ENCODE results near the gene ZNF165. TPM values are rescaled to one million over a fixed set of nuclear protein-coding genes. Genes with fewer than 3 reads are reported as not detected.

The ZNF165 gene
- total and polyA plus RNA-seq, 2 donors (not counting 3 experiments of a cell fraction or from before 2014, with no cell fraction given) = 0.03 to 0.27 TPM

DNA sequence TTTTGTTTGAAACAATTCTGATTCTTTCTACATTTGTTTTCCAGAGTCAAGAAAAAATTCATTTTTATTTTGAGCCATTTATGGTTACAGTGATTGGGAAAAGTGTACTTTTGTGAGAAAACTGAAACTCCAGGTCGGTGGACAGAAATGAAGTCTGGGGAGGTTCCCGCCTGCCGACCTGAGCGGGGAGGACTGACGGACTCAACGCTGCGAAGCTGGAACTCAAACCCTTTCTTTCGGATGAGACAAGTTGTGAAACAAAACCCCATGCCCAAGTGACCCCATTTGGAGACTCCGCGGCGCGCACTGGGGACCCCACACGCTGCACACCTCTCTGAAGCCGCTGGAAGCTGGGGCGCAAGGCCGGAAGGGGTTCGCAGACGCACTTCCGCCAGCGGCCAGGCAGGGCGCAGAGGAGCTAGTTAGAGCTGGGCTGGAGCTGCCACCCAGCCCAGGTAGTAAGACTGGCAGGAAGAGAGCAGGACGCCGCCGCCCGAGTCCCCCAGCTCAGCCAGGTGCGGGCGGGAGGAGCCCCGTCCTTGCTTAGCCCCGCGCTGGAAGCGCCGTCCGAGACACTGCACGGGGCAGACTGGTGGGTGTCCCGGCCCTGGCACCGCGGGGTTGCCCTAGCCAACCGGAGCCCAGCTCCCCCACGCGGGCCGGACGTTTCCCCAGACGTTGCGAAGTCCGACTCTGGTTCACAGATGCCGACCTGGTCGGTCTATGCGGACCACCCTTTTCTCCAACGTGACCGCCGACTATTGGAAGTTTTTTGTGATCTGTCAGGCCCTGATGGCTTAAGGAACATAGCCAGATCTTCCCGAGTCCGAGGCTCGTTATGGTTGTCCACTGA, 24.2 kb downstream of the ZNF165 start:
- no peaks in the 10 kb centered on the region for H3K36me3 ChIP-seq (ENCODE audit: control insufficient read depth in 2 of 2, extremely low read depth in 1 of 2, insufficient read depth in 2 of 2, low read length in 2 of 2)
- no peaks in the 10 kb centered on the region for H3K79me2 ChIP-seq (ENCODE audit: control insufficient read depth, insufficient read depth, low read length)
- DNase-seq (ENCODE audit: low read depth, low spot score) = peak; percentile 72
- ChIA-PET POLR2A (interaction anchor here (0.7 kb wide), 1 partner anchor 37 kb away, joined by 3 read pairs; the partner anchor contains the start of gene ZKSCAN8), CTCF (interaction anchor here (0.7 to 1.4 kb wide), 13 partner anchors 8 to 586 kb away, joined by 3 to 9 read pairs (median 5); partner anchors contain the start of genes ZKSCAN8, ZNF165 and ZSCAN16)
- no peaks in the 10 kb centered on the region for H4K20me1 ChIP-seq (replicated peaks; ENCODE audit: control insufficient read depth, extremely low read depth, insufficient read depth, low read length)
- peak overlapping the region; percentile 98 for H2AFZ ChIP-seq (ENCODE audit: low read depth, low read length)
- intact Hi-C loops (cut with micrococcal nuclease) = loop anchor here (1.0 kb wide), 2 partner anchors 24 to 32 kb away; partner anchors contain the start of gene ZNF165
- no peak overlapping the region for H3K27ac ChIP-seq (ENCODE audit: insufficient read depth, low read depth, low read length)
- no peaks in the 10 kb centered on the region for H3K9me3 ChIP-seq (replicated peaks; ENCODE audit: control insufficient read depth, insufficient read depth, low read length)
- peak overlapping the region; percentile 56 for H3K9ac ChIP-seq (replicated peaks; ENCODE audit: extremely low read depth, insufficient read depth, low read length)
- peaks cover 6% of the 10 kb centered on the region for H3K4me1 ChIP-seq (ENCODE audit: control insufficient read depth, extremely low read depth, insufficient read depth, low read length)
- BruUV-seq (replicated peaks) = TSS peak; percentile 42
- no peaks in the 10 kb centered on the region for H3K27me3 ChIP-seq (ENCODE audit: control insufficient read depth in 2 of 2, insufficient read depth in 2 of 2, low read length in 2 of 2)
- peak; percentile 79 for FAIRE-seq
- peak overlapping the region; percentile 47 to 72 (median 70) for H3K4me3 ChIP-seq (replicated peaks in 1 of 3; ENCODE audit: insufficient read depth in 1 of 3, low read depth in 1 of 3, low read length in 3 of 3)
- no peak for TF ChIP-seq FOS (IDR thresholded peaks at IDR 0.05; ENCODE audit: borderline replicate concordance, insufficient read depth, low read length)
- TF ChIP-seq EZH2 (IDR thresholded peaks at IDR 0.05; ENCODE audit: borderline replicate concordance, low read depth, low read length, severe bottlenecking) = no peak
- TF ChIP-seq POLR2A (IDR thresholded peaks at IDR 0.05; ENCODE audit: low read depth, low read length) = peak; percentile 75
- TF ChIP-seq, protein P1, sequence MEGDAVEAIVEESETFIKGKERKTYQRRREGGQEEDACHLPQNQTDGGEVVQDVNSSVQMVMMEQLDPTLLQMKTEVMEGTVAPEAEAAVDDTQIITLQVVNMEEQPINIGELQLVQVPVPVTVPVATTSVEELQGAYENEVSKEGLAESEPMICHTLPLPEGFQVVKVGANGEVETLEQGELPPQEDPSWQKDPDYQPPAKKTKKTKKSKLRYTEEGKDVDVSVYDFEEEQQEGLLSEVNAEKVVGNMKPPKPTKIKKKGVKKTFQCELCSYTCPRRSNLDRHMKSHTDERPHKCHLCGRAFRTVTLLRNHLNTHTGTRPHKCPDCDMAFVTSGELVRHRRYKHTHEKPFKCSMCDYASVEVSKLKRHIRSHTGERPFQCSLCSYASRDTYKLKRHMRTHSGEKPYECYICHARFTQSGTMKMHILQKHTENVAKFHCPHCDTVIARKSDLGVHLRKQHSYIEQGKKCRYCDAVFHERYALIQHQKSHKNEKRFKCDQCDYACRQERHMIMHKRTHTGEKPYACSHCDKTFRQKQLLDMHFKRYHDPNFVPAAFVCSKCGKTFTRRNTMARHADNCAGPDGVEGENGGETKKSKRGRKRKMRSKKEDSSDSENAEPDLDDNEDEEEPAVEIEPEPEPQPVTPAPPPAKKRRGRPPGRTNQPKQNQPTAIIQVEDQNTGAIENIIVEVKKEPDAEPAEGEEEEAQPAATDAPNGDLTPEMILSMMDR (IDR thresholded peaks at IDR 0.05; ENCODE audit: extremely low read depth in 1 of 2, insufficient read depth in 1 of 2, low read depth in 1 of 2, low read length in 2 of 2) = peak; percentile 29 to 55
- TF ChIP-seq GATA2 (IDR thresholded peaks at IDR 0.05; ENCODE audit: insufficient read depth, insufficient read length, low read depth, low read length) = no peak
- no peak for TF ChIP-seq MYC (IDR thresholded peaks at IDR 0.05; ENCODE audit: low read depth, low read length)
- TF ChIP-seq POLR2AphosphoS5 (IDR thresholded peaks at IDR 0.05; ENCODE audit: insufficient read depth, low read depth, low read length) = peak; percentile 78
- peak overlapping the region; percentile 88 for H3K4me2 ChIP-seq (ENCODE audit: insufficient read depth, low read length)
- H3K9me1 ChIP-seq (replicated peaks; ENCODE audit: control insufficient read depth, extremely low read depth, insufficient read depth, low read length) = no peaks in the 10 kb centered on the region
- dilution Hi-C loops (cut with MboI; ENCODE audit: extremely low pct_ligation_motif_present, low sequenced_read_pairs) = no loop called here

All from endothelial cell of umbilical vein (primary cell).